Heart left ventricle (tissue), 16 donors: ENCODE data around the gene HSF4. TPM values are rescaled to one million over a fixed set of nuclear protein-coding genes. Genes with fewer than 3 reads are reported as not detected.

ENCODE experiments used
- ATAC-seq, 4 donors: fragments of 200-7000 bp; cut with Tn5 transposase; one replicate each; pipeline ENCODE4 v1.9.1; 2020 to 2022; ENCODE audit warnings: moderate library complexity in 4 of 4, mild to moderate bottlenecking in 3 of 4, moderate number of reproducible peaks in 1 of 4
- DNase-seq, 5 donors: peaks; one replicate each; pipeline ENCODE4 v3.0.0-alpha.2; 2020
- H3K27ac ChIP-seq, 12 donors: fragments of 200-600 bp; sonication (generic) in 4 of 12; one replicate each; pipeline versions ENCODE4 v1.5.0 to v1.8.0; 2016 to 2022; ENCODE audit warnings: mild to moderate bottlenecking in 2 of 12
- H3K27me3 ChIP-seq, 9 donors: fragments of 200-600 bp; sonication (generic) in 2 of 9; one replicate each; pipeline versions ENCODE4 v1.5.1 to v1.8.0; 2016 to 2022; ENCODE audit warnings: mild to moderate bottlenecking in 3 of 9
- H3K36me3 ChIP-seq, 9 donors: fragments of 200-600 bp; sonication (generic) in 2 of 9; one replicate each; pipeline versions ENCODE4 v1.5.0 to v1.8.0; 2018 to 2022; ENCODE audit warnings: mild to moderate bottlenecking in 2 of 9
- H3K4me1 ChIP-seq, 12 donors: fragments of 200-600 bp; sonication (generic) in 4 of 12; one replicate each; pipeline versions ENCODE4 v1.5.0 to v1.8.0; 2016 to 2022; ENCODE audit warnings: mild to moderate bottlenecking in 3 of 12
- H3K4me3 ChIP-seq, 12 donors: fragments of 200-600 bp; sonication (generic) in 4 of 12; one replicate each; pipeline versions ENCODE4 v1.5.0 to v1.8.0; 2017 to 2022; ENCODE audit warnings: mild to moderate bottlenecking in 9 of 12, moderate library complexity in 4 of 12
- H3K9me3 ChIP-seq, 12 donors: fragments of 200-600 bp; sonication (generic) in 4 of 12; one replicate each; pipeline versions ENCODE4 v1.5.0 to v1.8.0; 2016 to 2022; ENCODE audit warnings: mild to moderate bottlenecking in 1 of 12
- CTCF ChIP-seq, 12 donors: fragments of 200-600 bp; sonication (generic) in 4 of 12; IDR thresholded peaks; one replicate each; pipeline versions ENCODE4 v1.5.0 to v1.8.0; 2018 to 2022; ENCODE audit warnings: antibody characterized with exemption in 12 of 12, mild to moderate bottlenecking in 5 of 12
- POLR2A ChIP-seq, 2 donors: fragments of 450-650 bp; IDR thresholded peaks; one replicate each; pipeline ENCODE4 v1.6.1; 2017; ENCODE audit warnings: antibody characterized with exemption in 2 of 2, mild to moderate bottlenecking in 2 of 2, moderate library complexity in 2 of 2
- WGBS, 4 donors: extraction: QIAGEN DNeasy Blood & Tissue Kit in 2 of 4; methylation state at CpG; one replicate each; pipeline versions ENCODE4 v1.1.5 to v1.1.7; 2013 to 2018; 5-methylcytosine and 5-hydroxymethylcytosine counted together
- intact Hi-C, 10 donors: fragments of 100-400 bp; cut with DNase I; formaldehyde crosslinking; loops; one replicate each; pipeline versions ENCODE4 v1.11.1 to v1.14.2; 2022
- polyA plus RNA-seq, 2 donors: library from polyadenylated mRNA; stranded (reverse); fragments of 200-250 nt; gene quantifications; one replicate each; pipeline ENCODE4 v1.2.3, GENCODE V29; 2013
- total RNA-seq, 9 donors: library from RNA; depleted of rRNA in 2 of 9; stranded (reverse); fragments of >200 nt in 2 of 9; fragmentation: NEBNext Ultra II Directional in 3 of 9; extraction: Animal tissue kit (Norgen Biotek cat#: 25700) in 3 of 9; gene quantifications; one replicate each; pipeline versions ENCODE4 v1.1.0 to v1.2.4, GENCODE V29; 2016 to 2023
- donor health status: ischemic (EF 13 %, LVEDD 7.1; RV severe dilation, severe dysfunction).
- donor health status: healthy with polysubstance abuse.
- donor health status: DM: no; HTN: yes; CAD: no.
- donor health status: DM: no; HTN: no; CAD: no.
- donor health status: ischemic (EF 25% LVEDD 6.9; RV normal size, moderate dysfunction).
- donor health status: ischemic (EF 25% LVEDD 5.7; RV mildly dilated, moderate dysfunction).
- donor health status: healthy.
- donor health status: DM: yes; HTN: yes; CAD: no.
- donor health status: ischemic (EF 35%, LVEDD 5.7; RV mildly dilated, moderate dysfunction).
- donor health status: nonischemic (EF 11% LVEDD 7.7; RV severe dilation, severe dysfunction).
- donor health status: DM: yes; HTN: yes; CAD: no.
- donor health status: PGD.
- donor health status: ischemic (EF 29% LVEDD 5.4; RV normal size, mild dysfunction).
- donor health status: nonischemic (EF 23%, LVEDD 6.1; RV moderate dilation, normal function).

HSF4 gene
- total and polyA plus RNA-seq, 11 donors, result 5.9 to 62.5 (median 35.4) TPM

GRCh38 chr16:67156143-67156844 is 8.3 kb upstream of the HSF4 start:
- 64 to 75% (median 70%) methylated on average over 15 of the region's 15 CpGs for WGBS, 4 donors
- DNase-seq (no peak), ATAC-seq (no peak)
- H3K27ac ChIP-seq, result no peak overlapping the region
- no peak for TF ChIP-seq CTCF (IDR thresholded peaks at IDR 0.05)
- no peak for TF ChIP-seq POLR2A (IDR thresholded peaks at IDR 0.05)
- intact Hi-C loops, result loop anchor here in 8 of 10 donors (2.0 to 10.0 kb wide), 7 partner anchors 49 to 261 kb away; partner anchors contain the start of genes CBFB (in 1 of the 8) and PHAF1 (in 1 of the 8)
- peaks cover 0 to 39% (median 28%) of the 10 kb centered on the region in 12 donors for H3K4me1 ChIP-seq
- H3K36me3 ChIP-seq, result peaks cover 0 to 5% (median 0%) of the 10 kb centered on the region in 9 donors
- peaks cover 0 to 3% (median 0%) of the 10 kb centered on the region in 9 donors for H3K27me3 ChIP-seq
- no peak overlapping the region for H3K4me3 ChIP-seq
- H3K9me3 ChIP-seq, result no peaks in the 10 kb centered on the region

- ATAC-seq (no peak), DNase-seq (no peak)
- no peak for TF ChIP-seq CTCF (IDR thresholded peaks at IDR 0.05)
- no peak for TF ChIP-seq POLR2A (IDR thresholded peaks at IDR 0.05)
- H3K4me1 ChIP-seq, result peaks cover 0 to 48% (median 36%) of the 10 kb centered on the region in 12 donors
- no peak overlapping the region for H3K4me3 ChIP-seq
- intact Hi-C loops, result loop anchor here in 8 of 10 donors (2.0 to 10.0 kb wide), 7 partner anchors 50 to 262 kb away; partner anchors contain the start of genes CBFB (in 1 of the 8) and PHAF1 (in 1 of the 8)
- peak overlapping the region in 1 of 12 donors; percentile 33 for H3K27ac ChIP-seq
- no peaks in the 10 kb centered on the region for H3K9me3 ChIP-seq
- peaks cover 0 to 8% (median 0%) of the 10 kb centered on the region in 9 donors for H3K27me3 ChIP-seq
- 64 to 74% (median 65%) methylated on average over 7 of the region's 7 CpGs for WGBS, 4 donors
- peaks cover 0 to 5% (median 0%) of the 10 kb centered on the region in 9 donors for H3K36me3 ChIP-seq
These were observed 7.3 kb upstream of the HSF4 start for GRCh38 chr16:67157106-67157748.

GRCh38 chr16:67157892-67158635 is 6.5 kb upstream of the HSF4 start:
- H3K36me3 ChIP-seq, result peaks cover 0 to 5% (median 0%) of the 10 kb centered on the region in 9 donors
- H3K4me3 ChIP-seq, result peak overlapping the region in 2 of 12 donors; percentile 97 to 98
- no peak for ATAC-seq
- 76 to 83% (median 80%) methylated on average over 7 of the region's 7 CpGs for WGBS, 4 donors
- H3K27me3 ChIP-seq, result peaks cover 0 to 17% (median 0%) of the 10 kb centered on the region in 9 donors
- H3K4me1 ChIP-seq, result peaks cover 0 to 56% (median 44%) of the 10 kb centered on the region in 12 donors
- intact Hi-C loops, result loop anchor here in 8 of 10 donors (2.0 to 10.0 kb wide), 7 partner anchors 51 to 263 kb away; partner anchors contain the start of genes CBFB (in 1 of the 8) and PHAF1 (in 1 of the 8)
- TF ChIP-seq CTCF (IDR thresholded peaks at IDR 0.05) (no peak), POLR2A (IDR thresholded peaks at IDR 0.05) (no peak)
- no peaks in the 10 kb centered on the region for H3K9me3 ChIP-seq
- peak overlapping the region in 1 of 12 donors; percentile 94 for H3K27ac ChIP-seq
- no peak for DNase-seq
